HG02763 (cell line): ENCODE data around the gene RASAL1.
"Not testable (repeated sequence)": the region's sequence is repeated elsewhere in the genome, so short reads cannot be mapped to it uniquely, and the experiment has no call there.

ENCODE experiments used
- ATAC-seq: cut with Tn5 transposase; IDR thresholded peaks from one replicate; pipeline ENCODE4 v1.9.1; 2021; ENCODE audit warnings: mild to moderate bottlenecking, moderate library complexity; ENCODE audit not compliant: unreplicated experiment

The RASAL1 gene

GRCh38 chr12:113118142-113118541 is 17.4 kb downstream of the RASAL1 start:
- ATAC-seq: no peak

GRCh38 chr12:113117684-113118083 is 17.9 kb downstream of the RASAL1 start:
- not testable (repeated sequence) for ATAC-seq

GRCh38 chr12:113116875-113117274 is 18.7 kb downstream of the RASAL1 start:
- no peak for ATAC-seq

GRCh38 chr12:113115455-113116126 is 20.0 kb downstream of the RASAL1 start:
- no peak for ATAC-seq

- ATAC-seq: no peak
These were observed 20.9 kb downstream of the RASAL1 start for GRCh38 chr12:113114447-113115178.

GRCh38 chr12:113113397-113113796 is 22.2 kb downstream of the RASAL1 start:
- ATAC-seq: no peak

GRCh38 chr12:113112043-113112899 is 23.3 kb downstream of the RASAL1 start:
- no peak for ATAC-seq

- ATAC-seq: no peak
These were observed 24.3 kb downstream of the RASAL1 start for GRCh38 chr12:113111247-113111646.

- ATAC-seq: no peak
These were observed 25.5 kb downstream of the RASAL1 start for GRCh38 chr12:113109872-113110599.

GRCh38 chr12:113109360-113109759 is 26.2 kb downstream of the RASAL1 start:
- no peak for ATAC-seq

- ATAC-seq: no peak
These were observed 27.3 kb downstream of the RASAL1 start for GRCh38 chr12:113108308-113108707.

- no peak for ATAC-seq
These were observed 29.2 kb downstream of the RASAL1 start for GRCh38 chr12:113106361-113106760.

- ATAC-seq: no peak
These were observed 29.8 kb downstream of the RASAL1 start for GRCh38 chr12:113105606-113106271.

- no peak for ATAC-seq
These were observed 30.5 kb downstream of the RASAL1 start for GRCh38 chr12:113104953-113105510.

- no peak for ATAC-seq
These were observed 31.7 kb downstream of the RASAL1 start for GRCh38 chr12:113103756-113104450.

- no peak for ATAC-seq
These were observed 32.8 kb downstream of the RASAL1 start for GRCh38 chr12:113102811-113103210.

GRCh38 chr12:113101751-113102150 is 33.8 kb downstream of the RASAL1 start:
- ATAC-seq: no peak

GRCh38 chr12:113099764-113100163 is 35.8 kb downstream of the RASAL1 start:
- no peak for ATAC-seq

- no peak for ATAC-seq
These were observed 36.2 kb downstream of the RASAL1 start for GRCh38 chr12:113099364-113099763.
